CD4-positive, alpha-beta T cell treated with Interleukin-10 for 1 hour (primary cell): ENCODE data around the gene NME4.
"Not testable (repeated sequence)": the region's sequence is repeated elsewhere in the genome, so short reads cannot be mapped to it uniquely, and the experiment has no call there.

ENCODE experiments used
- DNase-seq: peaks from one replicate; pipeline ENCODE4 v3.0.0-alpha.2; 2020

The NME4 gene

GRCh38 chr16:399340-400019 lies 2.5 kb downstream of the NME4 start:
- no peak for DNase-seq

GRCh38 chr16:400061-400591 lies 3.1 kb downstream of the NME4 start:
- DNase-seq = no peak

GRCh38 chr16:401468-402348 lies 4.7 kb downstream of the NME4 start, which contains the start of gene DECR2:
Gene DECR2 (plus strand): TSS chr16:401885. CDS start chr16:401964, 79 bp downstream.
- DNase-seq = peak; percentile 96

GRCh38 chr16:404971-405486 lies 8.0 kb downstream of the NME4 start:
- no peak for DNase-seq

GRCh38 chr16:405548-406506 lies 8.8 kb downstream of the NME4 start:
- no peak for DNase-seq

- DNase-seq = no peak
These were observed 10.3 kb downstream of the NME4 start for GRCh38 chr16:407253-407652.

- no peak for DNase-seq
These were observed 13.6 kb downstream of the NME4 start for GRCh38 chr16:410516-411178.

GRCh38 chr16:411576-412265 lies 14.7 kb downstream of the NME4 start:
- no peak for DNase-seq

GRCh38 chr16:414395-415169 lies 17.6 kb downstream of the NME4 start:
- no peak for DNase-seq

- DNase-seq = not testable (repeated sequence)
These were observed 18.1 kb downstream of the NME4 start for GRCh38 chr16:415170-415498.

- not testable (repeated sequence) for DNase-seq
These were observed 25.2 kb downstream of the NME4 start for GRCh38 chr16:422179-422578.

- no peak for DNase-seq
These were observed 27.1 kb downstream of the NME4 start for GRCh38 chr16:424033-424622.

GRCh38 chr16:424623-425081 lies 27.7 kb downstream of the NME4 start:
- no peak for DNase-seq

- peak; percentile 86 for DNase-seq
These were observed 28.2 kb downstream of the NME4 start, which contains the start of gene RAB11FIP3 for GRCh38 chr16:425082-425718. Gene RAB11FIP3 (plus strand): TSS chr16:425649. CDS start chr16:426007, 358 bp downstream.

GRCh38 chr16:425740-426114 lies 28.7 kb downstream of the NME4 start:
- DNase-seq = no peak

- no peak for DNase-seq
These were observed 29.3 kb downstream of the NME4 start for GRCh38 chr16:426115-426905.

GRCh38 chr16:426906-427249 lies 29.9 kb downstream of the NME4 start:
- no peak for DNase-seq

- DNase-seq = no peak
These were observed 30.3 kb downstream of the NME4 start for GRCh38 chr16:427250-427649.

- DNase-seq = no peak
These were observed 33.9 kb downstream of the NME4 start for GRCh38 chr16:430904-431303.
